Neural crest cell (in vitro differentiated cells): ENCODE data around the gene ARF5. TPM values are rescaled to one million over a fixed set of nuclear protein-coding genes. Genes with fewer than 3 reads are reported as not detected.
"Not testable (repeated sequence)": the region's sequence is repeated elsewhere in the genome, so short reads cannot be mapped to it uniquely, and the experiment has no call there.

Experiments
- DNase-seq: peaks from one replicate; pipeline ENCODE4 v3.0.0; 2021; ENCODE audit warnings: low read depth, mixed read lengths, low spot score
- H3K27ac Mint-ChIP-seq: one replicate; pipeline ENCODE4 v1.8.0; 2021; ENCODE audit warnings: mild to moderate bottlenecking, mixed read lengths; ENCODE audit not compliant: unreplicated experiment
- H3K27me3 Mint-ChIP-seq: 2 replicates; pipeline ENCODE4 v1.8.0; 2021; ENCODE audit warnings: low read depth, mild to moderate bottlenecking, mixed read lengths
- H3K36me3 Mint-ChIP-seq: 2 replicates; pipeline ENCODE4 v1.8.0; 2021; ENCODE audit warnings: low read depth, mild to moderate bottlenecking, mixed read lengths
- H3K4me1 Mint-ChIP-seq: 2 replicates; pipeline ENCODE4 v1.8.0; 2021; ENCODE audit warnings: mixed read lengths
- H3K4me3 Mint-ChIP-seq: one replicate; pipeline ENCODE4 v1.8.0; 2021; ENCODE audit warnings: mild to moderate bottlenecking, mixed read lengths
- H3K9me3 Mint-ChIP-seq: 2 replicates; pipeline ENCODE4 v1.8.0; 2021; ENCODE audit warnings: mixed read lengths
- CTCF ChIP-seq: fragments of 200-600 bp; sonication (generic); conservative IDR thresholded peaks from 2 replicates; pipeline ENCODE4 v1.5.0; 2021; ENCODE audit warnings: antibody characterized with exemption, mild to moderate bottlenecking
- total RNA-seq: library from RNA; stranded (reverse); gene quantifications from 2 replicates; pipeline ENCODE4 v1.2.1, GENCODE V29; 2021

ARF5 gene
- total RNA-seq, 1 donor from 2014 or later = 160 TPM

GRCh38 chr7:127551941-127552340 lies 36.3 kb upstream of the ARF5 start:
- no peak overlapping the region for H3K27ac Mint-ChIP-seq
- TF ChIP-seq CTCF = no peak
- H3K36me3 Mint-ChIP-seq = no peaks in the 10 kb centered on the region
- peaks cover 27% of the 10 kb centered on the region for H3K27me3 Mint-ChIP-seq
- H3K4me3 Mint-ChIP-seq = no peak overlapping the region
- peaks cover 6% of the 10 kb centered on the region for H3K9me3 Mint-ChIP-seq
- no peaks in the 10 kb centered on the region for H3K4me1 Mint-ChIP-seq
- DNase-seq = no peak

DNA sequence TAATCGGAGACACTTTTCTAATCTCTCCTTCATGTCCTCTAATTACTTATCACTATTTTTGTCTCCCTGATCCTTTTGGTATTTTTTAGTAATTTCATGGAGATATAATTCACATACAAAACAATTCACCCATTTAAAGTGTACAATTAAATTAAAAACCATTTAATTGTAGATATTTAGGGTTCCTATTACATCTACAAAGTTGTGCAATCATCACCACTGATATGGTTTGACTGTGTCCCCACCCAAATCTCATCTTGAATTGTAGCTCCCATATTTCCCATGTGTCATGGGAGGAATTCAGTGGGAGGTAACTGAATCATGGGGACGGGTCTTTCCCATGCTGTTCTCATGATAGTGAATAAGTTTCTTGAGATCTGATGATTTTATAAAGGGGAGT lies 31.8 kb upstream of the ARF5 start:
- DNase-seq = no peak
- Mint-ChIP-seq H3K27ac (no peak overlapping the region), H3K27me3 (peaks cover 11% of the 10 kb centered on the region), H3K36me3 (no peaks in the 10 kb centered on the region), H3K9me3 (peaks cover 10% of the 10 kb centered on the region), H3K4me3 (no peak overlapping the region), H3K4me1 (no peaks in the 10 kb centered on the region)
- TF ChIP-seq CTCF = no peak

DNA sequence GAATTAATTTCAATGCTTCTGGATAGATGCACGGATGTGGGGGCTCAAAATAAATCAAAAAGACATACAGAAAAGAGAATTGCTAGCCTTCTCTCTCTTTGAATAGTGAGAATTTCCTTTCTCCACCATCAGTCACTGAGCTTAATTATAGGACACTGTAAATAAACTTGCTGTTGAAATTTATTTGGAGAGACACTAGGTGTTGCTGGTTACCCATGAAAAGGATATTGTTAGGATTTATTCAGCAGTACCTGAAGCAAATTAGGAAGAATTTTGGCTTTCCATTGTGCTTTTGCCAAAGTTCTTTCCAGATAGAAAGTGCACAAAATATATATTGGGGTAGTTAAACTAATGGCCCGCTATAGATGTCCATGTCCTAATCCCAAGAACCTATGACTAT lies 30.4 kb upstream of the ARF5 start:
- DNase-seq = no peak
- H3K36me3 Mint-ChIP-seq = no peaks in the 10 kb centered on the region
- H3K4me1 Mint-ChIP-seq = no peaks in the 10 kb centered on the region
- H3K4me3 Mint-ChIP-seq = no peak overlapping the region
- peaks cover 10% of the 10 kb centered on the region for H3K9me3 Mint-ChIP-seq
- no peak overlapping the region for H3K27ac Mint-ChIP-seq
- peaks cover 11% of the 10 kb centered on the region for H3K27me3 Mint-ChIP-seq
- TF ChIP-seq CTCF = no peak

DNA sequence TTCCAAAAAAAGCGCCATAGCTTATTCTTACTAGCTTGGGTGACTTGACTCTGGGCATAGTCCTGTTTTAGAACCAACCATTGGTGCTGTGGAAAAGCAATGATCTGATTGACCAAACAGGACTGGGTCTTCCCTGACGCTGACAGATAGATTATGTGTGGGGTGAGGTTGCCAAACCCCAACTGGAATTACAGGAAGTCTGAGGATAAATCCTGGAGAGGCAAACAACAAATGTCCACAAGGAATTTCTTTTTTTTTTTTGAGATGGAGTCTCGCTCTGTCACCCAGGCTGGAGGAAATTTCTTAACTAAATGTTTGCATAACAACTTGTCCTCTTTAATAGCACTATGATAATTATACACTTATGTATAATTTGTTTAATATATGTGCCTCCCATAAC lies 22.0 kb upstream of the ARF5 start:
- peaks cover 9% of the 10 kb centered on the region for H3K9me3 Mint-ChIP-seq
- no peak overlapping the region for H3K4me3 Mint-ChIP-seq
- no peaks in the 10 kb centered on the region for H3K4me1 Mint-ChIP-seq
- no peaks in the 10 kb centered on the region for H3K27me3 Mint-ChIP-seq
- peaks cover 3% of the 10 kb centered on the region for H3K36me3 Mint-ChIP-seq
- DNase-seq = no peak
- no peak for TF ChIP-seq CTCF
- H3K27ac Mint-ChIP-seq = no peak overlapping the region

- not testable (repeated sequence) for H3K4me3 Mint-ChIP-seq, H3K27ac Mint-ChIP-seq, H3K4me1 Mint-ChIP-seq, DNase-seq, H3K27me3 Mint-ChIP-seq, H3K36me3 Mint-ChIP-seq, H3K9me3 Mint-ChIP-seq
These were observed 20.2 kb upstream of the ARF5 start for GRCh38 chr7:127568034-127568433.

- no peaks in the 10 kb centered on the region for H3K36me3 Mint-ChIP-seq
- H3K27ac Mint-ChIP-seq = peak overlapping the region; percentile 54
- H3K4me1 Mint-ChIP-seq = no peaks in the 10 kb centered on the region
- H3K4me3 Mint-ChIP-seq = no peak overlapping the region
- TF ChIP-seq CTCF = no peak
- H3K9me3 Mint-ChIP-seq = no peaks in the 10 kb centered on the region
- DNase-seq = no peak
- H3K27me3 Mint-ChIP-seq = no peaks in the 10 kb centered on the region
These were observed 16.3 kb upstream of the ARF5 start for GRCh38 chr7:127571741-127572505.
